Measurements from ENCODE around the gene GALNT1. TPM values are rescaled to one million over a fixed set of nuclear protein-coding genes. Genes with fewer than 3 reads are reported as not detected.

Gene GALNT1
- total RNA-seq, 4 donors from 2014 or later = 46.2 to 96.5 (median 62.6) TPM

DNA sequence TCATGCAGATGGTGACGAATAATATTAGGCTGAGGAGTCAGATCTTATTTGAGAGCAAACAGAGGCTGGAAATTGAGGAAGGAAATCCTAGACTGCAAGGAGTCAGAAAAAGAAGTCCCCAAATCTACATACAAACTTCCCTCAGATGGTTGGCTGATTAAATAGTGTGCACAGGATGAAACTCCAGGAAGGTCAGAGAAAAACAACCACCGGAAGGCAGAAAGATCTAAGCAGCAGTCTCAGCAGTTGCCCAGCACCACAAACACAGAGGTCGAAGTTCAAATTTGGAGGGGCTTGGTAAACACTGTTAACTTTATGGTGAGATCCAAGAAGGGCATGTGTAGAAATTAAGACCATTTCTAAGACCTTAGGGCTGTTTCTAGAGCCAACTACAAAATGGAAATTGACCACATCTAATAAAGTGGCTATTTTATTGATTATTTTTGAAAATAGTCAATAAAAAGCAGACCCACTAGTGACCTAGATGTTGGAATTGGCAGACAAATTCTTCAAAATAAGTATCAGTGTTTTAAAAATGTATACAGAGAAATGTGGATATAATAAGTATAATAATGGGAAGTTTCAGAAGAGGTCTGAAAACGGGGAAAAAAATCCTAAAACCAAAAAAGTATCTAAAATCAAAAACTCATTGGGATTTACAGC, 134.8 kb downstream of the GALNT1 start:
- 82% methylated on average over 4 of the region's 4 CpGs for WGBS
- Histone ChIP-seq H3K27ac (no peak overlapping the region), H3K4me1 (no peaks in the 10 kb centered on the region), H3K36me3 (no peaks in the 10 kb centered on the region), H3K9me3 (peaks cover 24% of the 10 kb centered on the region), H3K27me3 (no peaks in the 10 kb centered on the region), H3K4me3 (no peak overlapping the region)
- TF ChIP-seq POLR2AphosphoS5 (IDR thresholded peaks at IDR 0.05) (no peak), EP300 (IDR thresholded peaks at IDR 0.05) (no peak), POLR2A (IDR thresholded peaks at IDR 0.05) (no peak), CTCF (IDR thresholded peaks at IDR 0.05) (no peak)
- no peak for DNase-seq (ENCODE audit: low spot score in 2 of 2)

GRCh38 chr18:35717182-35717581, 135.6 kb downstream of the GALNT1 start:
- Histone ChIP-seq H3K4me1 (no peaks in the 10 kb centered on the region), H3K27me3 (no peaks in the 10 kb centered on the region), H3K4me3 (no peak overlapping the region), H3K36me3 (no peaks in the 10 kb centered on the region), H3K27ac (no peak overlapping the region), H3K9me3 (peaks cover 24% of the 10 kb centered on the region)
- 89% methylated on average over 5 of the region's 5 CpGs for WGBS
- TF ChIP-seq POLR2A (IDR thresholded peaks at IDR 0.05) = no peak
- TF ChIP-seq POLR2AphosphoS5 (IDR thresholded peaks at IDR 0.05) = no peak
- TF ChIP-seq CTCF (IDR thresholded peaks at IDR 0.05) = no peak
- no peak for TF ChIP-seq EP300 (IDR thresholded peaks at IDR 0.05)
- no peak for DNase-seq (ENCODE audit: low spot score in 2 of 2)

- DNase-seq (ENCODE audit: low spot score in 2 of 2) = no peak
- Histone ChIP-seq H3K36me3 (no peaks in the 10 kb centered on the region), H3K4me1 (no peaks in the 10 kb centered on the region), H3K4me3 (no peak overlapping the region), H3K27ac (no peak overlapping the region), H3K9me3 (peaks cover 24% of the 10 kb centered on the region), H3K27me3 (no peaks in the 10 kb centered on the region)
- TF ChIP-seq POLR2AphosphoS5 (IDR thresholded peaks at IDR 0.05) (no peak), POLR2A (IDR thresholded peaks at IDR 0.05) (no peak), CTCF (IDR thresholded peaks at IDR 0.05) (no peak), EP300 (IDR thresholded peaks at IDR 0.05) (no peak)
- WGBS = 91% methylated on average over 3 of the region's 6 CpGs
These were observed 140.0 kb downstream of the GALNT1 start for GRCh38 chr18:35721431-35722081.

DNA sequence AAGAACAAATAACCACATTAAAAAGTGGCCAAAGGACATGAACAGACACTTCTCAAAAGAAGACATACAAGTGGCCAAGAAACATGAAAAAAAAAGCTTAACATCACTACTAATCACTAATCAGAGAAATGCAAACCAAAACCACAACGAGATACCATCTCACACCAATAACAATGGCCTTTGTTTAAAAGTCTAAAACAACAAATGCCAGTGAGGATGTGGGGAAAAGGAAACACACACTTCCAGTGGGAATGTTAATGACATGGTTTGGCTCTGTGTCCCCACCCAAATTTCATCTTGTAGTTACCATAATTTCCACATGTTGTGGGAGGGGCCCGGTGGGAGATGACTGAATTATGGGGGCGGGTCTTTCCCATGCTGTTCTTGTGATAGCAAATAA, 147.1 kb downstream of the GALNT1 start:
- H3K4me1 ChIP-seq = peaks cover 3% of the 10 kb centered on the region
- no peak overlapping the region for H3K4me3 ChIP-seq
- no peak for TF ChIP-seq CTCF (IDR thresholded peaks at IDR 0.05)
- no peak for TF ChIP-seq POLR2A (IDR thresholded peaks at IDR 0.05)
- TF ChIP-seq EP300 (IDR thresholded peaks at IDR 0.05) = no peak
- 79% methylated on average over 3 of the region's 3 CpGs for WGBS
- H3K27me3 ChIP-seq = no peaks in the 10 kb centered on the region
- H3K36me3 ChIP-seq = no peaks in the 10 kb centered on the region
- no peak overlapping the region for H3K27ac ChIP-seq
- DNase-seq (ENCODE audit: low spot score in 2 of 2) = no peak
- H3K9me3 ChIP-seq = no peaks in the 10 kb centered on the region

DNA sequence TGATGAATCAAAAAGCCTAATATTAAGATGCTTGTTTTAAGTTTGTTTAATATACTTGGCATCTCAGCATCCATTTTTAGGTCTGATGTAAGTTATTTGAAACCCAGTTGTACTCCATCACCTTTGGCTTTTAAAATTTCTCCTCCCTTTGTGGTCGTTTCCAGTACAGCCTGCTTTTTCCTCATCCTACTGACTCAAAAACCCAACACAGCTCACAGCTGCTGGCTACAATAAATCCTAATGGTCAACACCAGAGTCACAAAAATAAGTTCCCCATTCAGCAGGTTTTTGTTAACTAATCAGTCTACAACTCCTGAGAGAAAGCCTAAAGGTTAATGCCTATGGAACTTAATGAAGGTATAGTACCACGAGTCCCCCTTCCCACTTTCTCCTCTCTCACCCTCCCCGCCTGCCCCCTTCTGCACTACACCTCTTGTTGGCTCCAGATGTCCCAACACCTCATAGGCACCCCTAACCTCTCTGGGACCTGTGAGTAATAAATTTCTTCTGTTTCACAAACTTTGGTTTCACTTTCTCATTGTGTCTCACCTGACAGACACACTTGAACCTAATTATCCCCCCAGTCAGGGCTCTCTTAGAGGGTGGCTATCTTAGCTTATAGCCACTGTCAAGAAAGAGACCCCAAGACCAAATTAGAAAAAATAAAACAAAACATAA, 148.6 kb downstream of the GALNT1 start:
- H3K36me3 ChIP-seq = no peaks in the 10 kb centered on the region
- peaks cover 3% of the 10 kb centered on the region for H3K4me1 ChIP-seq
- no peaks in the 10 kb centered on the region for H3K9me3 ChIP-seq
- TF ChIP-seq EP300 (IDR thresholded peaks at IDR 0.05) = no peak
- H3K4me3 ChIP-seq = no peak overlapping the region
- 75% methylated on average over 3 of the region's 3 CpGs for WGBS
- DNase-seq (ENCODE audit: low spot score in 2 of 2) = no peak
- H3K27me3 ChIP-seq = no peaks in the 10 kb centered on the region
- no peak overlapping the region for H3K27ac ChIP-seq
